Natural killer cell (primary cell): ENCODE data around the gene IP6K3. TPM values are rescaled to one million over a fixed set of nuclear protein-coding genes. Genes with fewer than 3 reads are reported as not detected.

Experiments used
- ATAC-seq, 3 donors: fragments of 150-1000 bp in 2 of 3; fragments of 200-7000 bp in 1 of 3; cut with Tn5 transposase; 1 replicate in 1 of 3; 2 replicates in 2 of 3; pipeline ENCODE4 v1.10.0; 2021; ENCODE audit warnings: mild to moderate bottlenecking in 2 of 3, moderate library complexity in 2 of 3
- DNase-seq, 2 donors: peaks; one replicate each; pipeline versions ENCODE4 v3.0.0 to v3.0.0-alpha.2; 2013 to 2021; ENCODE audit warnings: mixed read lengths in 1 of 2
- H3K27ac ChIP-seq: one replicate; pipeline ENCODE4 v1.5.1; 2013; ENCODE audit warnings: mild to moderate bottlenecking, low read length
- H3K27me3 ChIP-seq: one replicate; pipeline ENCODE4 v1.6.1; 2013; ENCODE audit warnings: low read length; ENCODE audit not compliant: control insufficient read depth, insufficient read depth
- H3K36me3 ChIP-seq: one replicate; pipeline ENCODE4 v1.6.1; 2013; ENCODE audit warnings: low read length; ENCODE audit not compliant: control insufficient read depth, insufficient read depth
- H3K4me1 ChIP-seq: one replicate; pipeline ENCODE4 v1.6.1; 2013; ENCODE audit warnings: low read length; ENCODE audit not compliant: control insufficient read depth, insufficient read depth
- H3K4me3 ChIP-seq: one replicate; pipeline ENCODE4 v1.5.1; 2013; ENCODE audit warnings: low read length
- H3K9me3 ChIP-seq: one replicate; pipeline ENCODE4 v1.6.1; 2013; ENCODE audit warnings: low read length; ENCODE audit not compliant: control insufficient read depth, insufficient read depth
- H3K27ac Mint-ChIP-seq, 2 donors: one replicate each; pipeline ENCODE4 v1.8.0; 2022; ENCODE audit warnings: mild to moderate bottlenecking in 2 of 2, mixed read lengths in 2 of 2, moderate library complexity in 1 of 2
- H3K27me3 Mint-ChIP-seq, 2 donors: one replicate each; pipeline ENCODE4 v1.8.0; 2022; ENCODE audit warnings: low read depth in 2 of 2, mixed read lengths in 2 of 2
- H3K36me3 Mint-ChIP-seq: one replicate; pipeline ENCODE4 v1.8.0; 2022; ENCODE audit warnings: mixed read lengths
- H3K4me1 Mint-ChIP-seq, 2 donors: one replicate each; pipeline ENCODE4 v1.8.0; 2022; ENCODE audit warnings: mixed read lengths in 2 of 2
- H3K4me3 Mint-ChIP-seq: one replicate; pipeline ENCODE4 v1.8.0; 2022; ENCODE audit warnings: mild to moderate bottlenecking, moderate library complexity, mixed read lengths
- H3K9me3 Mint-ChIP-seq, 2 donors: one replicate each; pipeline ENCODE4 v1.8.0; 2022; ENCODE audit warnings: mixed read lengths in 2 of 2
- WGBS: methylation state at CpG from one replicate; pipeline ENCODE4 v1.1.7; 2013; ENCODE audit warnings: missing lambda C conversion rate; ENCODE audit not compliant: insufficient coverage; 5-methylcytosine and 5-hydroxymethylcytosine counted together
- intact Hi-C: fragments of 100-400 bp; cut with micrococcal nuclease; formaldehyde crosslinking; loops from one replicate; pipeline ENCODE4 v1.14.2; 2022
- total RNA-seq, 4 donors: library from RNA; stranded (reverse); fragments of 120-200 nt in 1 of 4; gene quantifications; one replicate each; pipeline versions ENCODE4 v1.2.3 to v1.2.4, GENCODE V29; 2013 to 2022
- TF ChIP-seq, protein P1 (sequence below): fragments of 200-600 bp; IDR thresholded peaks from one replicate; pipeline ENCODE4 v1.8.0; 2022; ENCODE audit warnings: antibody characterized with exemption

IP6K3 gene
- total RNA-seq, 3 donors from 2014 or later (not counting 1 experiment from before 2014, with no cell fraction given) = not detected

DNA sequence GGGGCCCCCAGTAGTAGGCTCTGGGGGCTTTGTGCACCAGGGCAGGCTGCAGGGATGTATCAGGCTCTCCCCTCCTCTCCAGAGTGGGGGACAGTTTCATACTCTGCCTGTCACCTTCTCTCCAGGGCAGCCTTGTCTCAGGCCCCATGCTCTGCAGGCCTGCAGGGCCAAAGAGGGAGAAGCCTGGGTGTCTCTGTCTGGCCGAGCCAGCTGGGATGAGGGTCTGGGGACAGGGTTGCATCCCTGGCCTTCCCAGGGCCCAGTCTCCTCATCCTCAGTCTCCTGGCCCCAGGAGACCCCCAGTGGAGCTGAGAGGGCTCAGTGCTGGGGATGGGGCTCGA is 14.8 kb upstream of the IP6K3 start:
- intact Hi-C loops = no loop called here
- Histone ChIP-seq H3K4me3 (no peak overlapping the region), H3K36me3 (no peaks in the 10 kb centered on the region), H3K27ac (no peak overlapping the region), H3K27me3 (no peaks in the 10 kb centered on the region), H3K4me1 (no peaks in the 10 kb centered on the region), H3K9me3 (no peaks in the 10 kb centered on the region)
- WGBS = 79% methylated on average over 2 of the region's 2 CpGs
- Mint-ChIP-seq H3K27ac (no peak overlapping the region), H3K36me3 (no peaks in the 10 kb centered on the region), H3K4me3 (no peak overlapping the region), H3K27me3 (peaks cover 0 to 5% of the 10 kb centered on the region in 2 donors), H3K4me1 (no peaks in the 10 kb centered on the region), H3K9me3 (no peaks in the 10 kb centered on the region)
- ATAC-seq = no peak
- DNase-seq = no peak
- TF ChIP-seq, protein P1, sequence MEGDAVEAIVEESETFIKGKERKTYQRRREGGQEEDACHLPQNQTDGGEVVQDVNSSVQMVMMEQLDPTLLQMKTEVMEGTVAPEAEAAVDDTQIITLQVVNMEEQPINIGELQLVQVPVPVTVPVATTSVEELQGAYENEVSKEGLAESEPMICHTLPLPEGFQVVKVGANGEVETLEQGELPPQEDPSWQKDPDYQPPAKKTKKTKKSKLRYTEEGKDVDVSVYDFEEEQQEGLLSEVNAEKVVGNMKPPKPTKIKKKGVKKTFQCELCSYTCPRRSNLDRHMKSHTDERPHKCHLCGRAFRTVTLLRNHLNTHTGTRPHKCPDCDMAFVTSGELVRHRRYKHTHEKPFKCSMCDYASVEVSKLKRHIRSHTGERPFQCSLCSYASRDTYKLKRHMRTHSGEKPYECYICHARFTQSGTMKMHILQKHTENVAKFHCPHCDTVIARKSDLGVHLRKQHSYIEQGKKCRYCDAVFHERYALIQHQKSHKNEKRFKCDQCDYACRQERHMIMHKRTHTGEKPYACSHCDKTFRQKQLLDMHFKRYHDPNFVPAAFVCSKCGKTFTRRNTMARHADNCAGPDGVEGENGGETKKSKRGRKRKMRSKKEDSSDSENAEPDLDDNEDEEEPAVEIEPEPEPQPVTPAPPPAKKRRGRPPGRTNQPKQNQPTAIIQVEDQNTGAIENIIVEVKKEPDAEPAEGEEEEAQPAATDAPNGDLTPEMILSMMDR = no peak

DNA sequence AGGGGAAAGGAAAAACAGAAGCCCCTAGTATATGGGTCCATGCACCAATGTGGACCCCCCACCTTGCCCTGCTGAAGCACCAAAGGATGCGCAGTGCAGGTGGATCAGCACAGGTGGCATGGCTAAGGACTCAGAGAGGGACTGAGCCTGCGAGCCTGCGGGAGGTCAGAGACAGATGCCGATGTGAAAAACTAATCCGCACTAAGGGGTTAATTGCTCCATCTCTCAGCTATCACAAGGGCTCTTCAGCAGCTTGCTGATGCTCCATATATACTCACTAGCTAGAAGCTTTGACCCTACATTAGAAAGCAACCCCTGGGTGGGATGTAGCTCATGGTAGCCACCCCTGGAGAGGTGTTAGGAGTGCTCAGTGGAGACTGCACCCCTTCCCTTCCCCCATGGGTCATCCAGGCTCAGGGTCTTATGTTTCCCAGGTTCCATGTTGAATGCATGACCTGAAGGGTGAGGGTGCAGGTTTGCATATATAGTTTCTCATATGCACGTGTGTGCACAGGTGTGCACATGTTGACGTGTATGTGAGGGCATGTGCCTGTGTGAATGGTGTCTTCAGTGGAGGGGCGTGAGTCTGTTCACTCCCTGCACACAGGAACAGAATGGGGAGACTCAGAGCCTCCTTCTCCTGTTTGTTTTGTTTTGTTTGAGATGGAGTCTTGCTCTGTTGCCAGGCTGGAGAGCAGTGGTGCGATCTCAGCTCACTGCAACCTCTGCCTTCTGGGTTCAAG is 13.4 kb upstream of the IP6K3 start:
- Mint-ChIP-seq H3K9me3 (no peaks in the 10 kb centered on the region), H3K27ac (no peak overlapping the region), H3K27me3 (peaks cover 0 to 2% of the 10 kb centered on the region in 2 donors), H3K4me3 (no peak overlapping the region), H3K4me1 (no peaks in the 10 kb centered on the region), H3K36me3 (no peaks in the 10 kb centered on the region)
- TF ChIP-seq, protein P1 = no peak
- no peak overlapping the region for H3K27ac ChIP-seq
- H3K36me3 ChIP-seq = no peaks in the 10 kb centered on the region
- intact Hi-C loops = no loop called here
- WGBS = 88% methylated on average over 9 of the region's 9 CpGs
- H3K9me3 ChIP-seq = no peaks in the 10 kb centered on the region
- no peak overlapping the region for H3K4me3 ChIP-seq
- H3K4me1 ChIP-seq = no peaks in the 10 kb centered on the region
- H3K27me3 ChIP-seq = no peaks in the 10 kb centered on the region
- DNase-seq = no peak
- ATAC-seq = no peak

DNA sequence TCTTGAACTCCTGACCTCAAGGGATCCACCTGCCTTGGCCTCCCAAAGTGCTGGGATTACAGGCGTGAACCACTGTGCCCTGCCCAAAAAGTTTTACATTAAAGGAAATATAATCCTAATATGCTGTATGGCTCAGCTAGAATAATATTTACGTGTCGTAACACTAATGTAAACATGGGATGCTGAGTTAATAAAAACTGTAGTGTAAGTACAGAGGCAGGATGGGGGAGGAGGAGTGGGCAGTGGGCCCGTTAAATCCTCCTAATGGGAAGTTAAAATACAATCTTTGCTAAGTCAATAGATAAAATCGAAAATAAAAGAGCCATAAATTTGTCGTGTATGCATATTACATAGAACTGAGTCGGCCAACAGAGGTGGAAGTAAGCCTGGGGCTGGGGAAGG is 12.1 kb upstream of the IP6K3 start:
- peaks cover 0 to 2% of the 10 kb centered on the region in 2 donors for H3K27me3 Mint-ChIP-seq
- 73% methylated on average over 7 of the region's 7 CpGs for WGBS
- Histone ChIP-seq H3K4me1 (no peaks in the 10 kb centered on the region), H3K27ac (no peak overlapping the region), H3K36me3 (no peaks in the 10 kb centered on the region), H3K4me3 (no peak overlapping the region), H3K27me3 (no peaks in the 10 kb centered on the region), H3K9me3 (no peaks in the 10 kb centered on the region)
- no peak for ATAC-seq
- no peak overlapping the region for H3K27ac Mint-ChIP-seq
- no peaks in the 10 kb centered on the region for H3K4me1 Mint-ChIP-seq
- intact Hi-C loops = no loop called here
- no peak overlapping the region for H3K4me3 Mint-ChIP-seq
- no peaks in the 10 kb centered on the region for H3K9me3 Mint-ChIP-seq
- DNase-seq = no peak
- H3K36me3 Mint-ChIP-seq = no peaks in the 10 kb centered on the region
- TF ChIP-seq, protein P1 = no peak

DNA sequence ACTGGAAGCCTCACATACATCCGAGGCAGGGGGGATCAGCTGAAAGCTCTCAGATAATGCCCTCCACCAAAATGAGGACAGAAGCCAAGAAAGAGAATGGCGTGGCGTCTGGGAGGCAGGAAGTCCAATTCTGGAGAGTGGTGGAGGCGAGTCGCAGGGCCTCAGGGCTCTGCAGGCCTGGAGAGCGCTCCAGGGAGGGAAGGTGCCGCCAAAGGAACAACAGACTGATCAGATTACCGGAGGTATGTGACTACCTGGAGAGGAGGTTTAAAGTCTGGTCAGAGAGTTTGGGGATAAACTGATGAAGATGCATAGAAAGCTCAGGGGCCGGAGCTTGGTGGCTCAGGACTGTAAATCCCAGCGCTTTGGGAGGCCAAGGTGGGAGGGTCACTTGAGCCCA is 11.2 kb upstream of the IP6K3 start:
- Mint-ChIP-seq H3K27me3 (peaks cover 0 to 2% of the 10 kb centered on the region in 2 donors), H3K27ac (no peak overlapping the region), H3K4me3 (no peak overlapping the region), H3K9me3 (no peaks in the 10 kb centered on the region), H3K36me3 (no peaks in the 10 kb centered on the region), H3K4me1 (no peaks in the 10 kb centered on the region)
- Histone ChIP-seq H3K36me3 (no peaks in the 10 kb centered on the region), H3K4me3 (no peak overlapping the region), H3K27ac (no peak overlapping the region), H3K4me1 (no peaks in the 10 kb centered on the region), H3K27me3 (no peaks in the 10 kb centered on the region), H3K9me3 (no peaks in the 10 kb centered on the region)
- ATAC-seq (no peak), DNase-seq (no peak)
- TF ChIP-seq, protein P1 = no peak
- intact Hi-C loops = no loop called here
- WGBS = 84% methylated on average over 10 of the region's 10 CpGs
